ENCODE measurements around the gene SHTN1.

The SHTN1 gene

DNA sequence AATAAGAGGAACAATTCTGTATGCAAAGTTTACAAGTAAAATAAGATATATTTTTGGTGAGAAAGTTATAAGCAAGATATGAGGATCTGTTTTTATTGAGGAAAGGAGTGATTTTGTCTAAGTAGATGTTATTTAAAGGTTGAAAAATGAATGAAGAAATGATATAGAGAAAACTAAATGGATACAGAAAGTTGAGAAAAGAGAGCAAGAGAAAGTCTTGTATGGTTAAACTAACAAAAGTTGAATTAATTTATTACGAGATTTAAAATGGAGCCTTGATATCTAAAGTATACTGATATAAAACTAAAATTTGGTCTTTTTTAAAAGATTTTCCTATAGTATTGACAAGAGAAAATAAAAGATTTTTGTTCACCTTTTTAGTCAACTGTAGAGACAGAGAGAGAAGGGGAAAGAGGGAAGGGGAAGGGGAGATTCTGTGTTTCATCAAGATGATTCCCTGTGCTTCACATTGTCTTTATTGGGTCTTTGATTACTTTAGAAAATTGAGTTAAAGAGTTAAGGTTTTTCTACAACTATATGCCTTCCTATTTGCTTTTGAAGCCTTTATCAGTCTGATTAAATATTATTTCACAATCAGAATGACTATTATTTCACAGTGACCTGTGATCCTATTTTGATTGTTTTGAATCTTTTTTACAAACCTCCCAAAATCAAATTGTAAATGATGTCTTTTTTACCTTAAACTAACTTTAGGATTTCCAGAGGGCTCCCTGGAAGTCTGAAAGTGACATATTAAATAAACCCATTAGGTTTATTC lies 10.7 kb downstream of the SHTN1 start:
- Mint-ChIP-seq H3K4me3 (no peak overlapping the region), H3K27me3 (ENCODE audit: low read depth) (peaks cover 12% of the 10 kb centered on the region), H3K4me1 (ENCODE audit: low read depth) (no peaks in the 10 kb centered on the region), H3K9me3 (no peaks in the 10 kb centered on the region), H3K36me3 (ENCODE audit: low read depth) (no peaks in the 10 kb centered on the region), H3K27ac (no peak overlapping the region)

DNA sequence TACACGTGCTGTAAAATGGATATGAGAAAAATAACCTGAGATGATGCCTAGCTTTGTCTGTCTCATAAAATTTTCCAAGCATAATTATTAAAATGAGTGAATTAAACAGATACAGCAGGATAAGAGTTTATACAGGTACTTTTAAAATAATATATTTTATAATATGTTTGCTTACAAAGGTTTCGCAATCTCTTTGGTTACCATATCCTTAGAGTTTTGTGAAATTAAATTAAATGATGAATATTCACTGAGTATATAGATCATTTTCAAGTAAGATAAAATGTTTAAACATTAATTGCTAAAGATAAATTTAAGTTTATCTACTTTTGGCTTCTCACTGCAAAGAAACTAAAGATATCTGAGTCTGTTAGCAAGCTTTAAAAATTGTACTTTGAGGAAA lies 11.4 kb downstream of the SHTN1 start:
- H3K36me3 Mint-ChIP-seq (ENCODE audit: low read depth) = no peaks in the 10 kb centered on the region
- H3K4me1 Mint-ChIP-seq (ENCODE audit: low read depth) = no peaks in the 10 kb centered on the region
- peaks cover 15% of the 10 kb centered on the region for H3K27me3 Mint-ChIP-seq (ENCODE audit: low read depth)
- no peak overlapping the region for H3K4me3 Mint-ChIP-seq
- H3K9me3 Mint-ChIP-seq = no peaks in the 10 kb centered on the region
- H3K27ac Mint-ChIP-seq = no peak overlapping the region

DNA sequence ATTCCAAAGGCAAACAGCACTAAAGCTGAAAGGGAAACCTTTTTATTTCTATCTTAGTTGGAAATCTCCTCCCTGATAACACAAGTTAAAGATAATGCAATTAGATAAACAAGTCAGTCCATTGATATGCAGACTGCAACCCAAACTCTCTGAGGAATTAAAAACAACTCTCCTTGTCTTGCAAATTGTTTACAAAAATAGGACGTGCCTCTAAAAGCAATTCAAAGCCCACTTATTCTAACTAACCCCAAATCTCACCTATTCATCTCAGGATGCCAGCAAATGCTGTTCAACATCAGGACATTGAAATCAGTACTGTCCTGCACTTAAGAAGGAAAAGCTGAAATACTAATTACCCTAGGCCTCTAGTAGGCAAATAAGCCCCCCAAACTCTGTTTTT lies 12.8 kb downstream of the SHTN1 start:
- H3K4me3 Mint-ChIP-seq = no peak overlapping the region
- H3K36me3 Mint-ChIP-seq (ENCODE audit: low read depth) = no peaks in the 10 kb centered on the region
- H3K9me3 Mint-ChIP-seq = no peaks in the 10 kb centered on the region
- H3K4me1 Mint-ChIP-seq (ENCODE audit: low read depth) = no peaks in the 10 kb centered on the region
- peaks cover 15% of the 10 kb centered on the region for H3K27me3 Mint-ChIP-seq (ENCODE audit: low read depth)
- no peak overlapping the region for H3K27ac Mint-ChIP-seq

DNA sequence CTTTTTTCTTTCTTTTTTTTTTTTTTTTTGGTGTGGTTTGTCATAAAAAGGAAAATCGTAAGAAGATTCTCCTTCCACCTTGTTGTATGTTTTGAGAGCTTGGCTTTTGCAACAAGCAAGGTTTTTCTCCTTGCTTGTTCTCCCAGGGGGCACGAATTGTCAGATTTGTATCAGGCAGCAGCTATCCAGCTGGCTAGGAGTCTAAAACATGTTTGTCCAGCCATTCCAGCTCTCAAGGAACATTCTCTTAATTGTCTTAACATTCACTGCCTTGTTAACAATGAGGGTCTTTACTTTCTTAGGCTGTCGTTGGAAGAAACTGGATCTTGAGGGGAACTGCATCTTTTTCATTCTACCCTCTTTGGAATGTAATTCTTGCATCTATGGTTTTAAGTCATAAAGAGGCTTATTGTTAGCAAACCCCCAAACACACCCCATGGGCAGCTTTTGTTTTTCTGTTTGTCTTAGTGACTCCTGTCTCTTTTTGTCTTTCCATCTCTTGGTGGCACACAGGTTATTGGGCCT lies 14.6 kb downstream of the SHTN1 start:
- no peak overlapping the region for H3K27ac Mint-ChIP-seq
- H3K27me3 Mint-ChIP-seq (ENCODE audit: low read depth) = peaks cover 7% of the 10 kb centered on the region
- no peaks in the 10 kb centered on the region for H3K9me3 Mint-ChIP-seq
- no peak overlapping the region for H3K4me3 Mint-ChIP-seq
- no peaks in the 10 kb centered on the region for H3K4me1 Mint-ChIP-seq (ENCODE audit: low read depth)
- H3K36me3 Mint-ChIP-seq (ENCODE audit: low read depth) = no peaks in the 10 kb centered on the region

DNA sequence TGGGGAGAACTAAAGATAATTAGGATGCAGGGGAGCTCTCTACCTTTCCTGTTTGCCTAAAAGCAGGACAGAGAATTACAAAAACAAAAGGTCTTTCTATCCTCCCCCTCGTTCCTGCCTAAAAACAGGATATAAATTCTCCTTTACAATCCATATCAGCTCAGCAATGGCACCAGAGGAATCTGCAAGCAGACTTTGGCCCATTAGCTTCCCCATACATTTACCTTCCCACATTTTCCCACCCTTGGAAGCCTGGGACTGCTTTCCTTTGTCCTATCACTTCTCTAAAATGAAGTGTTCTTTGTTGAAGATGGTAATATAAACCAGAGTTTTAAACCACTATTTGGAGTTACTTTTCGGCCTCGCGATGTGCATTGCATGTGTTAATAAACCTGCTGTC lies 15.5 kb downstream of the SHTN1 start:
- no peak overlapping the region for H3K4me3 Mint-ChIP-seq
- peaks cover 3% of the 10 kb centered on the region for H3K27me3 Mint-ChIP-seq (ENCODE audit: low read depth)
- H3K9me3 Mint-ChIP-seq = no peaks in the 10 kb centered on the region
- no peak overlapping the region for H3K27ac Mint-ChIP-seq
- no peaks in the 10 kb centered on the region for H3K36me3 Mint-ChIP-seq (ENCODE audit: low read depth)
- H3K4me1 Mint-ChIP-seq (ENCODE audit: low read depth) = no peaks in the 10 kb centered on the region

DNA sequence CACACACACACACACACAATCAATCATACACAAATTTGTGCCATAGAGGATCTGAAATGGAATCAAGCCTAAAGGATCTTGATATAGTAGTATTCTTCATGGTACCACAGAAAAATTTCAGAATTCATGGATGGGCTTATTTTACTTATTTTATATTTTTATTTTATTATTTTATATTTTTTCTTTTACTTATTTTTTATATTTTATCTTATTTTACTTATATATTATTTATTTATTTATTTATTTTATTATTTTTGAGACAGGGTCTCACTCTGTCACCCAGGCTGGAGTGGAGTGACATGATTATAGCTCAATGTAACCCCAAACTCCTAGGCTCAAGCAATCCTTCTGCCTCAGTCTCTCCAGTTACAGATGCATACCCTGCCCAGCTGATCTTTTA lies 16.7 kb downstream of the SHTN1 start:
- H3K36me3 Mint-ChIP-seq (ENCODE audit: low read depth) = no peaks in the 10 kb centered on the region
- no peak overlapping the region for H3K27ac Mint-ChIP-seq
- no peaks in the 10 kb centered on the region for H3K9me3 Mint-ChIP-seq
- H3K4me1 Mint-ChIP-seq (ENCODE audit: low read depth) = no peaks in the 10 kb centered on the region
- peaks cover 3% of the 10 kb centered on the region for H3K27me3 Mint-ChIP-seq (ENCODE audit: low read depth)
- H3K4me3 Mint-ChIP-seq = no peak overlapping the region

DNA sequence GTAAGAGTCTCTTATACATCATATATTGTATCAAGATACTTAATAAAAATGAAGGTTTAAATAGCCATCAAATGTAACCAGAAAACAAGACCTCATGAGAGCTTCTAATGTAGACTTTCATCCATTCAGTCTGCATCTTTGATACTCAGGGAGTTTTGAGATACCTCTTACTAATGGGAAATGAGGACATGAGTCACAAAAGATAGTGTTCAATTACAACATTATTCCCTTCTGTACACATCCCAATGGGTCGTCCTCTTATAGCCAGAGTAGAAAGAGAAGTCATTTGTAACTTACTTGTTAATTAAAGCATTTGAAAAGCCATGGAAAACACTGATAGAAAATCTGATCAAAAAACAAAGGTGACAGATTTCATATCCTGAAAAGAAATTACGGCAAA lies 19.4 kb downstream of the SHTN1 start:
- no peaks in the 10 kb centered on the region for H3K36me3 Mint-ChIP-seq (ENCODE audit: low read depth)
- H3K4me1 Mint-ChIP-seq (ENCODE audit: low read depth) = no peaks in the 10 kb centered on the region
- no peak overlapping the region for H3K4me3 Mint-ChIP-seq
- H3K27ac Mint-ChIP-seq = no peak overlapping the region
- H3K27me3 Mint-ChIP-seq (ENCODE audit: low read depth) = peaks cover 3% of the 10 kb centered on the region
- no peaks in the 10 kb centered on the region for H3K9me3 Mint-ChIP-seq

DNA sequence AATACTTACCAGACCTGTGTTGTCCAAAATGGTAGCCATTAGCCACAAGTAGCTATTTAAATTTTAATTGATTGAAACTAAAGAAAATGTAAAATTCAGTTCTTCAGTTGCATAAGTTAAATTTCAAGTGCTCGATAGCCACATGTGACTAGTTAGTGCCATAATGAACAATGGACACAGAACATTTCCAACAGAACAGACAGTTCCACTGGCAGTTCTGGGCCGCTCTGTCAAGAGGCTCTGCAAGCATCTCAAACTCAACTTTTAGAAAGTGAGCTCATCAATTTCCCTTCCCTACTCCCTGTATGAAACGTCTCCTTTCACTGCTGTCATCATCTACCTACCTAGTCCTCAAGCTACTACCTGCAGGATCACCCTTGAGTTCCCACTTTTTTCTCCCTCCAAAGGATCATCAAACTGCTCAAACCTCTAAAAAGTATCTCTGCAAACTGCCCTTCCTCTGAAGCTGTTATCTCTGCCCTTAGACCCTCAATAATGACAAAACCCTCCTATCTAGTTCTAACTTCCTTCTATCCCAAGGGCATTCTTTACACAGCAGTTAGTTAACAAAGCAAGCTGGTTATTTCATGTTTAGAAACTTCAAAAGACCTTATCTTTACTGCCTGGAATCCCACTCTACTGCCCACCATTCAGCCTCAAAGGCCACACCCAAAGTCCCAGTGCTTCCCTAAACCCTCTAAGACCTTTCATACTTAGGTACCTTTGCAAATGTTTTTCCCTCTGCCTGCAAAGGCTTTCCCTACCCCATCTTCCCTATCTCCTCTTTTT lies 20.6 kb downstream of the SHTN1 start:
- Mint-ChIP-seq H3K27ac (no peak overlapping the region), H3K36me3 (ENCODE audit: low read depth) (no peaks in the 10 kb centered on the region), H3K4me1 (ENCODE audit: low read depth) (no peaks in the 10 kb centered on the region), H3K4me3 (no peak overlapping the region), H3K9me3 (no peaks in the 10 kb centered on the region), H3K27me3 (ENCODE audit: low read depth) (peaks cover 3% of the 10 kb centered on the region)

DNA sequence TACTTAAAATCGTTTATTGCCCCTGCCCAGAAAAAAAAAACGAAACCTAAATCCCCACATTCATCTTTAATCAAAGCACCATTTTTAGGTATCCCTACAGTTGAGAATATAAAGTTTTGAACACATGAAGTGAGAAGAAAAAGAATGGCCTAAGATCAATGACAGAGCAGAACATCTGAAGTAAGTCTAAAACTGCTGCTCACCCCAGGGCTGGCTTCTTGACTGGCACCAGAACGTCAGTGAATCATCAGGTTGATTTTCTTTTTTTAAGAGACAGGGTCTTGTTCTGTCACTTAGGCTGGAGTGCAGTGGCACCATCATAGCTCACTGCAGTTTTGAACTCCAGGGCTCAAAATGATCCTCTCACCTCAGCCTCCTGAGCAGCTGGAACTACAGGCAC lies 24.9 kb downstream of the SHTN1 start:
- no peak overlapping the region for H3K4me3 Mint-ChIP-seq
- no peaks in the 10 kb centered on the region for H3K36me3 Mint-ChIP-seq (ENCODE audit: low read depth)
- H3K27me3 Mint-ChIP-seq (ENCODE audit: low read depth) = no peaks in the 10 kb centered on the region
- H3K9me3 Mint-ChIP-seq = no peaks in the 10 kb centered on the region
- no peak overlapping the region for H3K27ac Mint-ChIP-seq
- H3K4me1 Mint-ChIP-seq (ENCODE audit: low read depth) = no peaks in the 10 kb centered on the region

DNA sequence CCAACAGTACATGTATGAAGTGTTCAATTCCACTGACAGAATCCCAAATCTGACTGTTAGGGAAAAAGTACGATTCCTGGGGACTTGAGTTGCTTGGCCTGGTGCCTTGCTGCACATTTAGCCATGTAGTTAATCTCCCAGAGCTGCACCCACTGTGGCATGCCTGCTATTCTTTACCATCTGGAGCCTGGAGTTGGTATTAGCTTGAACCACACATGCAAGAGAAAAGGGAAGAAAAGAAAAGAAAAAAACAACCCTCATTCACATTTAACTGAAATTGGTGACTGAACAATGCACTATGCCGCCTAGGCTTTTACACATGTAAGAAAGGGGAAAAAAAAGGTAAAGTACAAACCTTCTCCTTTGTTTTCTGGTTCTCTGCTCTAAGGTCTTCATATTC lies 26.1 kb downstream of the SHTN1 start:
- Mint-ChIP-seq H3K36me3 (ENCODE audit: low read depth) (no peaks in the 10 kb centered on the region), H3K27ac (no peak overlapping the region), H3K4me3 (no peak overlapping the region), H3K27me3 (ENCODE audit: low read depth) (no peaks in the 10 kb centered on the region), H3K9me3 (no peaks in the 10 kb centered on the region), H3K4me1 (ENCODE audit: low read depth) (no peaks in the 10 kb centered on the region)

DNA sequence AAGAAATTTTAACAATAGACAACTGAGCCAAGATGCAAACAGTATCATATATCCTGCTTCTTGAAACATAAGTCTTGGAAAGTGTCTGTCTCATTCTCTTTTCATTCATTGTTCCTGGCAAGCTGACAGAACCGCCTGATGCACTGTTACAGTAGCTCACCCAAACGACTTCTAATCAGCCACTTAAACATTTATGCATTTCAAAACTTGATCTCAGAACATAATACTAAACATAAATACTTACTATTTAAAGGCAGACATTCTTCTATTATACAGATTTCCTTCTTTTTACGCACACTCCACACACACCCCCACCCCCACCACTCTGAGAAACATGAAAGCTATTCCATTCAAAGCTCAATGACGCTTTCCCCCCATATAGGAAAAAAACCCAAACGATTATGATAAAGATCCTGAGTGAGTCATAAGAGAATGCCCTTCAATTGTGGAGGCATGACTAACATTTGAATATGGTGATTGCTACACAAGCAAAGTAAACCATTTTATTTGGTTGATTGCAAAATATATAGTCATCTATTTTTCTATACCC lies 30.5 kb downstream of the SHTN1 start:
- H3K36me3 Mint-ChIP-seq (ENCODE audit: low read depth) = no peaks in the 10 kb centered on the region

DNA sequence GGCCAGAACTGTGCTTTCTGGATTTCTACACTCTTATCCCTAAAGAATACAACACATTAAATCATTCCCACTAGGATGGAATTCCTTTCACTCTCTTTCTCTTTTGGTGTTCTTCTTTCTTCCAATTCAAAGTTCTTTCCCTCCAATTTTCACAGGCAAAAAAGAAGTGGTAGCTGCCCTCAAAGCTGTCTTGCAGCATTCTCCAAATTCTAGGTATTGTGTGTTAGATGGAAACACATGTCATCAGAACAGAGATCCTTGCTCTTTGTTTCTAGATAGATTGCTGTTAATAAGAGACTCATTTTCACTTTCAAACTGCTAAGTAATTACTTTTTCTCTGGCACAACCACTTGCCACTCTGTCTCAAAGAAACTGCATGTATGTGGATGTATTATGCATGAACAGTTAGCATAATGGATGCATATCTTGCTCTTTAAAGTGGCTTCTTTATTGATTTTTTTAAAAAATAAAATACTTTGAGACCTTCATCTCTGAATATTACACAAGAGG lies 31.0 kb downstream of the SHTN1 start:
- no peaks in the 10 kb centered on the region for H3K9me3 Mint-ChIP-seq
- no peak overlapping the region for H3K4me3 Mint-ChIP-seq
- H3K27ac Mint-ChIP-seq = no peak overlapping the region
- no peaks in the 10 kb centered on the region for H3K36me3 Mint-ChIP-seq (ENCODE audit: low read depth)
- H3K4me1 Mint-ChIP-seq (ENCODE audit: low read depth) = no peaks in the 10 kb centered on the region
- no peaks in the 10 kb centered on the region for H3K27me3 Mint-ChIP-seq (ENCODE audit: low read depth)

More for the DNA sequence above, 30.5 kb downstream of the SHTN1 start:
- H3K27me3 Mint-ChIP-seq (ENCODE audit: low read depth) = no peaks in the 10 kb centered on the region
- no peak overlapping the region for H3K4me3 Mint-ChIP-seq
- H3K9me3 Mint-ChIP-seq = no peaks in the 10 kb centered on the region
- no peaks in the 10 kb centered on the region for H3K4me1 Mint-ChIP-seq (ENCODE audit: low read depth)
- no peak overlapping the region for H3K27ac Mint-ChIP-seq

DNA sequence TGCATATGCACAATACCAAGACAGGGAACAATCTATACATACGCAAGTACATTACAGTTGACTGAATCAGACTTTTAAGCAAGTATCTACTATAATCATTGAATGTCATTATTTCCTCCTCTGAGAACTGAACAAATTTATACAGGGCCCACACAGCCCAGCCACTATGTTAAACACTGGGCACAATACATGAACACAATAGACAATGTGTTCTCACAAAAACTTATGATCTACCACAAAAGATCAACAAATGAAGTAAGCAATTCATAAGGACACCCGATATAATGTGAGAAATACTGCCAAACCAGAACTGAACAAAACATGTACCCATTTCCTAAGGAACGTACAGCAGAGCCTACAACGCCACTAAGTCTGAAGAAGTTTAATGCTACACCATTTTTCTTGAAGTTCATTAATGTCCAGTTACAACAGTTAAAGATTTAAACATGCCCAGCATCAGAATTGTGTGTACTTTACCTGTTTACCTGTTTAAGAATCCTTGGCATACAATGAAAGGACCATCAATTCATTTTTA lies 31.5 kb downstream of the SHTN1 start:
- Mint-ChIP-seq H3K36me3 (ENCODE audit: low read depth) (no peaks in the 10 kb centered on the region), H3K4me3 (no peak overlapping the region), H3K4me1 (ENCODE audit: low read depth) (no peaks in the 10 kb centered on the region), H3K9me3 (no peaks in the 10 kb centered on the region), H3K27me3 (ENCODE audit: low read depth) (no peaks in the 10 kb centered on the region), H3K27ac (no peak overlapping the region)

DNA sequence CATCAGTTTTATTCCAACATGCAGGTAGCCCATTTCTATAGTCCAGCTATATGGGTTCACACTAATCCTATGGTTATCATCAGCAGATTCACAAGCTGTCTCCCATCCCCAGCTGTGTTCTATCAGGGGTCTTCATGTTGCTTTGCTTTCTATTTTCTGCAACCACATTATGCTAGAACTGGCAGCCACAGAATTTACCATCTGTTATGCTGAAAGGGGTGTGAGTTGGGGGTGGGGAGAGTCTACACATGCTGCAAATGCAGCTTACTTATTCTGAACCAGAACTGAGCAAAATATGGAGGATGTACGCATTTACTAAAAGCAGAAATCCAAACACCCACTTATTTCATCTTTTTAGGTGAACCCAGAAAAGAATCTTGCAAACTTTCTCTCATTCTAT lies 32.9 kb downstream of the SHTN1 start:
- Mint-ChIP-seq H3K9me3 (no peaks in the 10 kb centered on the region), H3K27me3 (ENCODE audit: low read depth) (no peaks in the 10 kb centered on the region), H3K4me3 (no peak overlapping the region), H3K4me1 (ENCODE audit: low read depth) (no peaks in the 10 kb centered on the region), H3K27ac (no peak overlapping the region), H3K36me3 (ENCODE audit: low read depth) (no peaks in the 10 kb centered on the region)
